GM19025 (cell line): ENCODE data around the gene KLHL29.

Experiments
- ATAC-seq: cut with Tn5 transposase; IDR thresholded peaks from one replicate; pipeline ENCODE4 v1.9.1; 2021; ENCODE audit warnings: mild to moderate bottlenecking, low read depth, moderate library complexity; ENCODE audit not compliant: unreplicated experiment

The KLHL29 gene

DNA sequence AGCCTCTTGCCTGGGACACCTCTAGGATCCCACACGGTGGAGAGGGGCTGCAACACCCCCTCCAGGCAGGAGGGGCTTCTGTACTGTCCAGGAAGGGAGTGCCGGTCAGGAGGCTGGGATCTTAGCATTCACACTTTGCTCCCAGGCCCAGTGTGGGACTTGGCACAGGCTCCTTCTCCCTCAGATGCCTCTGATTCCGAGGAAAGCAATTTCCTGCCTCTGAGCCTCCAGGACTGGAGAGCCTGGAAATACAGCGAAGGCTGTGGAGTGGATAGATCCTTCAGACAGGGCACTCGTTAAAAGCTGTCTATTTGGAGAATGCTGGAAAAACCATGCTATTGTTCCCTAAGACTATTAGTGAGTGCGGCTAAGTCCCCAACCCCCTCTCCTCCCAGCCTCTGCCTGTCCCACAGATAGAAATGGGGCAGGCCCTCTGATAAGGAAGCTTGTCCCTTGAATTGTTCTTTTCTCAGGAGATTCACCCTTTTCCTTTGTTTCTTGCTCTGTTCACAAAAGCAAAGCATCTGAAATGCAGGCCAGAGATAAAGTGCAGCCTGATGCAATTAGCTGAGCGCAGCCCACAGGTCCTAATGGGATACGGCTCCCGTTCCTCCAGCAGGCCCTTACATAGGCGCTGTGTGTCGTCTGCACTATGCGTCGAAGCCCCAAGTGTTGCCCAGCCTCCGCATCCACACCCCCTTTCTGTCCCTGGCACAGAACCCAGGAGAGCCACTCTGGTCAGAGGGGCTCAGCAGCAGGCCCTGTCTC is 252.2 kb downstream of the KLHL29 start:
- ATAC-seq, result no peak

DNA sequence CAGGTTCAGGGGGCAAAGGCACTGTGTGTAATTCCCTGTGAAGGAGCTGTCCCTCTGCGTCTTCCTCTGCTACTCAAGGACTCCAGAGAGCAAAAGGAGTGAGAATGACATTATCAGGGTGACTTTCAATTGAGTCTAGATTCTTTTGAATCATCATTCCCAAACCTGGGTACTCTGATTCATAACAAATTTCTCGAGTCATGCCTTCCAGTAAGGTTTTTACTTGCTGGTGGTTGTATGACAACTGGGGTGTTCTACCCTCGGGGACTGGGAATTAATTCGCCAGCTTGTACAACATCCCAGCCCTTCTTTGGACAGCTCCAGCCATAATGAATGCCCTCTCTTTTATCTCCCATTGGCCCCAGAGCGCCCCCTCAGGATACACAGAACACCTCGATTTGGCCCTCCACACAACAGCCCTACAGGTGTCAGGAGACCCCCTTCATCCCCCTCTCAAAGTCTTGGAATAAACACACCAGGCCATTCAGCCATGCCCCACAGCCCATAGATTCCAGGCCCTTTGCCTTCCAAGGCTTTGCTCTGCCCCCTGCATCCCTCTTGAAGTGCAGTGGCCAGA is 254.5 kb downstream of the KLHL29 start:
- no peak for ATAC-seq

DNA sequence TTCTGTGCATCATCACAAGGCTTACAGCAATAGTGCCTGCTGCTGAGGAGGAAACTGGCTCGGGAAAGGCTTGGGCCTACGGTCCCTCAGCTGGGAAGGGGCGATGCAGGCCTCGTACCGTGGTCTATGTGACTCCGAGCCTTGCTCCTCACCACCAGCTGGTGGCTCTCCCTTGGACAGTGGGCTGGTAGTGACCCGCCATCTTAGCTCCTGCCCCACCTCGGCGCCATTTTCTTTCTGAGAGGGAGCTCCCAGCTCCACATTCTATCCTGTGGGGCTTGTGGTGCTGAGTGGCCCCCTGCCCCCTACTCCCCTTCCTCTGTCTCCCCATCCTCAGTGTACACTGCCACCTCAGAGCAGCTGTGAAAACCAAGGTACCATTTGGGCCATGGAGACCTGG is 255.7 kb downstream of the KLHL29 start:
- ATAC-seq, result no peak

DNA sequence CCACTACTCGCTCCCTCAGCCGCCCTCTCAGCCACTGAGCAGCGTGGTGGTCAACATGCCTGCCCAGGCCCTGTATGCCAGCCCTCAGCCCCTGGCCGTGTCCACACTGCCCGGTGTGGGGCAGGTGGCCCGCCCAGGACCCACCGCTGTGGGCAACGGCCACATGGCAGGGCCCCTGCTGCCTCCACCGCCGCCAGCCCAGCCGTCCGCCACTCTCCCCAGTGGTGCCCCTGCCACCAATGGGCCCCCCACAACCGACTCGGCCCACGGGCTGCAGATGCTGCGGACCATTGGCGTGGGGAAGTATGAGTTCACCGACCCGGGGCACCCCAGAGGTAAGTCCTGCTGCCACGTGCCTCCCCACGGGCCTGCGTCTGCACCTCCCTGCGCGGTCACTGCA is 257.5 kb downstream of the KLHL29 start:
- no peak for ATAC-seq

DNA sequence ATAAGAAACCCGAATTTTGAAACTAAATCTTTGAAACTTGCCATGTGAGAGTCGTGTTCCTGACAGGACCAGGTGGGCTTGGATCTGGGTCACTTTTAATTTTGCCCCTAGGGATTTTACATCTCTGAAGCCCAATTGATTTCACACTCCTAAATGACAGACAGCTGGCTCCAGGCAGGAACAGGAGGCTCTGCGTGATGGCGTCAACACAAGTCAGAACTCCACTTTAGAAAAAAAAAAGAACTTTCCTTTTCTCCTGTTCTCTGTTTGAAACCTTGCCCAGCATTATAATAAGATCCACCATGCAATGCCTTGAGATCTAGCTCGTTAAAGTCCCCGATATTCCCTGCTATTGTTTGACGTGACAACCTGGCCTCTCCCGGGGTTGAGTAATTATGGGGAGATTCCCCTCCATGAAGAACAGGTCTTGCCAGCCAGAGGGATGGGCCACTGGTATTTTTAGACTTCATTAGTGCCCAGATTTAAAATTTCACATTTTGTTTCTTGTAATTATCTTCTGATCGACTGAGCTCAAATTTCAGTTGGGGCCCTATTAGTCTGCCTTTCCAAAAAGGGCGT is 260.3 kb downstream of the KLHL29 start:
- ATAC-seq, result no peak

DNA sequence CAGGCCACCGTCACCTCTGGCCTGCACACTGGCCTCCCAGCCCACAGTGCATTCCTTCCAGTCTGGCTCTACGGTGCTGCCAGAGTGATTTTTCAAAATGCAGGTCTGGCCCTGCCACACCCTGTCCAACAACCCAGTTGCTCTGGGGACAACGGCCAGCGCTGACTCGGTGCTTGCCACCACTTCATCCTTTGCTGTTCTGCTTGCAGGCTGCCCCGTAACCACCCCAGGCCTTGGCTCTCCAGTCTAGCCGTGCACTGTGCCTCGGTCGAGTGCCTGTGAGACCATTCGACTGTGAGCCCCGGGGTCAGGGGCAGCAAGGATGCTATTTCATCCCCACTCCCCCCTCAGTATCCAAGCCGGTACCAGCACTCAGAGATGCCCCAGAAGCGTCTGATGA is 262.6 kb downstream of the KLHL29 start:
- ATAC-seq, result no peak

DNA sequence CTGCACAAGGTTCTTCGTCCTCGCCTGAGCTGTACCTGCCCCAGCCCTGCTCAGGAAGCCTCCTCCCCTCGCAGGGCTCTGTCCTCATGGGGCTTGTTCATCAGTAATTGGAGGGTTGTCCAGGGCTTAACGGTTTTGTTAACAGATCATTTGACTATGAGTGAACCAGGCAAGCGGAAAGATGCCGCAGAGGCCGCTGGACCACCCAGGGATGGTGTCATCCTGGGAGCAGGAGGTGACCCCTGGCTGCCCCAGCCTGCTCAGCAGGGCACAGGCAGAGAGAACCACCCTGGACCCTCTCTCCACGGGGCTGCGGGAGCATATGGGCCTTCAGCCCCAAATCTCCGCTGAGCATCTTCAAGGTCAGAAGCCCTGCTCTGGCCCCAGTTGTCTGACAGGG is 264.3 kb downstream of the KLHL29 start:
- ATAC-seq, result no peak

DNA sequence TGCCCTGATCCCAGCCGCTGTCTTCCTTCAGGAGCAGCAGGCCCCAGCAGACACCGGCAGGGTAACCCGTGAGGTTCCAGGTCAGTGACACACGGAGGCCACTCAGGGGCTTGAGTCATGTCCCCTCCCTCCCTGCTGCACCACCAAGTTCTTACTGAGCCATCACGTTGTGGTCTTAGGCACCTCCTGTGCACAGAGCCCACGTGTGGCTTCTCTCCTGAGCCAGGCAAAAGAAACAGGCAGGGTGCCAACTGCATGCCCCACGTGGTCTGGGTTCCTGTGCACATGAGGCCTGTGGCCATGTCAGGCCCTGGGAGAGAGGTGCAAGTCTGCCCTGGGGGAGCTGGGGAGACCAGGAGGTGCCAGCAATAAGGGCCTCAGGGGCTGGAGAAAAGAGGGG is 264.8 kb downstream of the KLHL29 start:
- no peak for ATAC-seq

DNA sequence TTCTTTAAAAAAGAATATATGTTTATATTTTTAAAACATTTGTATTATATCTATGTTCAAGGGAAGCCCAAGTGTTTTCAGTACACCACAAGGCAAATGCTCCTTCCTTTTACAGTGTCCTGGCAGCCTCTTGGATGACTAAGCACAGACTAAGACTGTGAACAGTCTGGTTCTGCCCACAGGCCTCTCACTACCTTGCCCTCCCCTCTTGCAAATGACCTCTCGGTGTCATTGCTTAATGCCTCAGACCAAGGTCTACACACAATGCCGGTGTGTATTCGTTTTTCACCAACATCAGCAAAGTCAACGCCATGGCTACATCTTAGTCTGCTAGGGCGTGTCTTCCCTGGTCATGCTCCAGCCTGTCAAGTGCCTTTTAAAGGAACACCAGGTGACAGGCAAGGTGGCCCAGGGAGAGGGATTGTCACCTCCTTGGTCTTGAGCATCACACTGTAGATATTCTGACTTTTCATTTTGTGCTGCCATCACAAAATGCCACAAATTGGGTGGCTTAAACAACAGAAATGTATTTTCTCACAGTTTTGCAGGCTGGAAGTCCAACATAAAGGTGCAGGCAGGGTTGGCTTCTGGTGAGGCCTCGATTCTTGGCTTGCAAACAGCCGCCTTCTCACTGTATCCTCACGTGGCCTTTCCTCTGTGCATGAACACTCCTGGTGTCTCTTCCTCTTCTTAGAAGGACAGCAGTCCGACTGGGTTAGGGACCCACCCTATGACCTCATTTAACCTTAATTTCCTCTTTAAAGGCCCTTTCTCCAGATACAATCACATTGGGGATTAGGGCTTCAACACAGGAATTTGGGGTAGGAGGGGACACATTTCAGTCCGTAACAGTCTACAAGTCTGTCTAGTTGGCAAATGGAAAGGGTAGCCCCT is 266.5 kb downstream of the KLHL29 start:
- ATAC-seq, result no peak

DNA sequence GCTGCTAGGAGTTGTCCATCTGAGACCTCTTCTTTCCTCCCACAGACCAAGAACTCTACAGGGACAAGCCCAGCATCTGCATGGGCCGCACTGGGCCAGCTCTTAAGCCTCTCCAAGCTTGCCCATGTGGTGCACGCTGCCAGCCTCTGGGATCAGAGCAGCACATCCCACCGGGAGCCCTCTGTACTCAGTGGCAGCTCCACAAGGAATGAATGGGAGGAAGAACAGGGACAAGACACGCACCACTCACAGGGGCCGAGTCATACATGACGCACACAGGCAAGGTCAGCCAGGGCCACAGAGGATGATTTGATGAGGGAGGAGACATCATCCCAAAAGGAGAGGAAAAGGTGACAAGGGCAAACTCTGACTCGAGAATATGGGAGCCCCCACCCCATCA is 268.3 kb downstream of the KLHL29 start:
- ATAC-seq, result no peak

DNA sequence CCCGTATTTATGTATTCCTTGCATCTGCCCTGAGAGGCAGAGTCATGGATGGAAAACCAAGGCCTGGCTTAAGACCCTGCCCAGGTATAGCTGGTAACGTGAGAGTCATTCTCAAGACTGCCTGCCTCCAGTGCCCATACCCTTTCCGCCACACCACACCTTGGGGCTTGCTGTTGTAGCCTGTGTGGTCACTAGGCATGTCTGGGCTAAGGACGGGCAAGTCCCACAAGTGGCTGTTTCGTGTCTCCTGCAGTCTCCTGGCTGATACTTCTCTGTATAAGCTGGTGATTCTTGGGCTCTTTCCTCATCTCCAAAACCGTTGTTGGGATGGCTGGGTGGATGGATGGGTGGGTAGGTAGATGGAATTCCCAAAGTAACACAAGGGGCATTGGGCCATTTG is 269.8 kb downstream of the KLHL29 start:
- no peak for ATAC-seq

DNA sequence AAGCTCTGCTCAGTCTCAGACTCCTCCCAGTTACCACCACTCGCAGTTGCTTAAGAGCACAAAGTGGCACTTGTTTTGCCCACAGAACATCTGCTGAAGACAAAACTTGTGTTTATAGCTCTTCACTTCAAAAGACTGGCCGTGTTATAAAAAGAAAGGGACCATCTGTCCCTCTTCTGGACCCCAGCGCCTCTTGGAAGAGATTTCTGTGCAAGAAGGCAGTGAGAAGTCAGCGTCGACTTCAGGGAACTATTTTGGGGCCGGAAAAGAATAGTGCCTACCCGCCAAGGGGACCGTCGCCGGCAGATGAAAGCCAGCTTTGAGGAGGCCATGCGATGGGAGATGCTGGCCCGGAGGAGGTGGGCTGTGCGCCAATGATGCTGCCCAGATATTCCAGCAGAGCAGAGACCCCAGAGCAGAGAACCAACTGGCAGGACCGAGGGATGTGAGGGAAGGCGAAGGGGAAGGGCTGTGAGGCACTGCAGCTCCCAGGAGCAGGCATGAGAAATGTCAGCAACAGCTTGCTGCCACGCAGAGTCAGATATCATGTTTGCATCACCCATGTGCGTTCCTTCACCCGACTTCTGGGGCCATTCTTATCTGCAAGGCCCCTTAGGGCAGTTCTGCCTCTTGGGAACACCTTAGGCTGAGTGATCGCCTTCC is 271.1 kb downstream of the KLHL29 start:
- ATAC-seq, result no peak

DNA sequence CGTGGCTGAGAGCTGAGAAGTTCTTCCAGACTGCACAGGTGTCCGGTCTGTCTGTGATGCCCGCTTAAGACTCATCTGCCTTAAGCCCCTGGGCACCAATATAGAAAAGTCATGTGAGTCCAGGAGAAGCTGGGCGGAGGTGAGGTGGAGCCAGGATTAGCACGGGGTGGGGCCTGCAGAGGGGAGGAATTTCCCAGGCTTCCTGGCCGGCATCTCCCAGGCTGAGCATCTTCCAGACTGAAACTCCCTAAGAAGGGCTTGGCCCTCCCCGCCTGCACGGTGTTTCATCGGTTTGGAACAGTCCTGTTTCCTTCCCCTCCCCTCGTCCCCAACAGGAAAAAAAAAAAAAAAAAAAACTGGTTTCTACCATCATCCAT is 271.6 kb downstream of the KLHL29 start:
- no peak for ATAC-seq

DNA sequence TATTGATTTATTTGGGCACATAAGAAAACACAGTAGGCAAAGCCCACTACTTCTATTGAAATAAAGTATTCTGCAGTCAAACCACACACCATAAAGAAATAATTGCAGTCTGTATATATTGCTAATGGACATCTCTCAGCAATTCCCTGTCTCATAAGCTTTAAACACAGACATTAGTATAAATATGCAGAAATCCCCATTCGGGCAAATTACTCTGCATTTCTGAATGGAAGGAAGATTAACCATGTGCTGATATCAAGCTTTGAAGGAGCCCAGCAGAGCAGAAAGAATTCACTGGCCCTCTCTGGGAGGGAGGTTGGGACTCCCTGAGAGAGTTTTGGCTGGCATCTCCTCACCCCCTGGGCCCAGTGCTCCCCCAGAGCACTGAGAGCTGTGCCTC is 272.4 kb downstream of the KLHL29 start:
- no peak for ATAC-seq

DNA sequence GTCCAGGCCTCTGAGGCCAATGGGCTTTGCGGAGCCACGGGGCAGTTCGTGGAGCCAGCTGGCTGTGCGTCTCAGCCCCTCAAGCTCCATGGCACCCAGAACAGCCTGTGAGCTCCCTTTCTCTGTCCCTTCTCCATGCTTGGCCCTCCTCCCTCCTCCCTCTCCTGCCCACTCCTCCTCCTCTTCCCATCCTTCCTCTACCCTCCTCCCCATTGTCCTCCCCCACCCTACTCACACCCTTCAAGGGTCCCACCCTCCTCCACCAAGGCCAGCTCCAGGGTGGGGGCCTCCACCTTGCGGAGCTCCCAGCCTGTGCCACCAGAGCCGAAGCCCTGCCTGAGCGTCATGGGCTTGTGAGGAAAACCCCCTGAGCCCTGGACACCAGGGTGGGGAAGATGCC is 273.0 kb downstream of the KLHL29 start:
- ATAC-seq, result no peak

DNA sequence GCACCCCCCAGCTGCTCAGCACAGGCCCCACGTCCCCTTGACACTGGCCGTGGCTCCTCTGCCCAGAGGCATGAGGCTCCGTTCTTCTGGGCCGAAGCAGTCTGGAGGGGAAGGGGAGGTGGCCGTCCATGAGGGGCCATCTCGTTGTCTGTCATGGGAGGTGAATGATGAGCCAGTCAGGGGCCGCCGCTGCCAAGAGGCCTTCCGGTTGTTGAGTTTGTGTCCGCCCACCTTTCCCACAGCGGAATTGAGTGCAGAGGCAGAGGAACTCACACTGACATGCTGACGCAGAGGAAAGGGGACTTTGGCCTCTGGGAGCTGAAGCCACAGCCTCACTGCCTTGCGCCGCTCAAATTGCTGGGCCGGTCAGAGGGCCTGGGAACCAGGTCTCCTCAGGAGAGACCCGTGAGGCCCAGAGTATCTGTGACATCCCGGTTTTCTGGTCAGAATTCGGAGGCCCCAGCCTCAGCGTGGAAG is 273.5 kb downstream of the KLHL29 start:
- ATAC-seq, result no peak

DNA sequence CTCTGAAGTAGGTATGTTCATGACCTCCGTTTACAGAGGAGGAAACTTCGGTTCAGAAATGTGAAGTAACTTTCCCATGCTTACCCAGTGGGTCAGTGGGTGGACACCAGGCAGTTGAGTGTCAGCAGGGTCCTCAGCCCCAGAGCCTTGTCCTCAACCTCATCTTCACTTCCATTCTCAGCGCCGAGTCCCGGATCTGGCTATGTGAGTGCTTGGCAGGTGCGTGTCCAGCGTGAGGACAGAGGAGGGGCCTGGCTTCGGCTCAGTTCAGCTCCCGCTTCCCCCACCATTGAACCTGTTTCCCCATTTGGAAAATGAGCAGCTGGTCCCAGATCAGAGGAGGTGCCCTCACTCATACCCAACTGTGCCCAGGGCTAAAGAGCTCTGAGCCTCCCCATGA is 274.3 kb downstream of the KLHL29 start:
- ATAC-seq, result no peak

DNA sequence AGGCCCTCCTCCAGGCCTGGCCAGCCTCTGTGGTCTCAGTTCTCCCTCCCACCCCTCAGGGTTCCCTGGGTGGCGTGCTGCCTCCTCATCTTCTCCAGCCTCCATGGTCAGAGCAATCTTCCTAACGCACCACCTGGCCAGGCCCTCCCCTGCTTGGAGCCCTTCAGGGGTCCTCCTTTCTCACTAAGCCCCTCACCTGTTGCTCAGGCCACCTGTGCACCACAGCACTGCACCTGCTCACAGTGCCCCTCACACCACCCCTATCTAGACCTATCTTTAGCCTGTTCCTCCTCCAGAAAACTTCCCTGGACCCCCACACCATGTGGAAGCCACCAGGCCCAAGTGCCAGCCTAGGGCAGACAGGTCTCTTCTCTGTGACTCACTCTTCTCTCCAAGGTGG is 274.8 kb downstream of the KLHL29 start:
- ATAC-seq, result no peak

DNA sequence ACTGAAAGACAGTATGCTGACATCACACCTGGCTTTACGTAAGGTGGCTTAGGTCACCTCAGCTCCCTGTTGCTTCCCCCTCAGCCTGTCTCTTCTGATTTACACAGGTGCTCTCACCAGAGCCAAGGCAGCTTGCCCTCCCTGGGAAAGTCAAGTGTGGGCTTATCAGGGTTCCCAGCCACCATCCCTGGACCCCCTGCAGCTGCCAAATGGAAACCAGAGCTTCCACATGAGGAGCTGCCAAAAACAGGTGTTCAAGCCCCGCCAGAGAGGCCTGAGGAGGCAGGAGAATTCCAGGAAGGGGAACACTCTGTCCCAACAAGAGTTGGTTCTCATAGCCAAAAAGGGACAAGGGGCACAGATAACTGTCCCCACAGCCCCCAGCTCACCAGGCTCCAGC is 275.3 kb downstream of the KLHL29 start:
- ATAC-seq, result no peak

DNA sequence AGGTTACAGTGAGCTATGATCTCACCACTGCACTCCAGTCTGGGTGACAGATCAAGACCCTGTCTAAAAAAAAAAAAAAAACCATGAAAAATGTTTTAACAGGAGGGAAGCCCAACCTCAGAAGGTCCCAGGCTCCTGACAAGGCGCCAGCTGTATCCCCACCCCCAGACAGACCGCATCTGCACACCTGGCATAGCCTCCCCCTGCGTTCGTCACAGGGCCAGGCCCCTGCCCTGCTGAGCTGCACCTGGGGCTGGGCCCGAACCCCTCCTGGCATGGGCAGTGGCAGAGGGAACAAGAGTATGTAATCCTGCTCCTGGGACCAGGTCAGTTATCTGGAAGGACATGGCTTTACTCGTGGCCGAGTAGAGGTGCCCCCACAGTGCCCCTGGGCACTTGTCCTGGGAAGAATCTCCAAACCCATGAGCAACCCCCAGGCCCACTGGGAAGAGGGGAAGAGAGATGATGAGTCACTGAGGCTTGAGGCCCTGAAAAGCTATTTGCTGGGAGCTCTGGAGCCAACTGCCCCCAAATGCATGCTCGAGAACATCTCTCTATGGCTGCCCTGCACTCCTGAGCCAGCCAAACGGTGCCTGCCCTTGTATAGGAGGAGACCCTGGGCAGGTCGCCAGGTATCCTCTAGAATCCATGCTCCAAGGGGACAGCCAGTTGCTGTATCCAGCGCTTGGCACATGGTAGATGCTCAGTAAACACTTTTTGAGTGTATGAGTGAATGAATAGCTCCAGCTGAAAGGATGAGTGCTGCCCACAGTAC is 276.5 kb downstream of the KLHL29 start:
- no peak for ATAC-seq
